GM12892 (cell line): ENCODE results near the gene EPB41L3.
"Not testable (repeated sequence)": the region's sequence is repeated elsewhere in the genome, so short reads cannot be mapped to it uniquely, and the experiment has no call there.

Experiments used
- DNase-seq: peaks from one replicate; pipeline ENCODE4 v3.0.0; 2011; ENCODE audit not compliant: insufficient read length
- FAIRE-seq: peaks from 2 replicates; lab custom pipeline; 2011; peaks lifted over from hg19 to GRCh38; lab: Jason Lieb, UNC
- POLR2A ChIP-seq: IDR thresholded peaks from 2 replicates; pipeline ENCODE4 v1.6.1; 2011; ENCODE audit warnings: low read depth, low read length, control low read depth
- POLR2AphosphoS5 ChIP-seq: IDR thresholded peaks from 2 replicates; pipeline ENCODE4 v1.6.1; 2011; ENCODE audit warnings: low read depth, low read length, control low read depth
- TAF1 ChIP-seq: IDR thresholded peaks from 2 replicates; pipeline ENCODE4 v1.6.1; 2011; ENCODE audit warnings: low read depth, mild to moderate bottlenecking, control low read depth, low read length, borderline replicate concordance

The EPB41L3 gene

GRCh38 chr18:5510135-5510846 is 33.5 kb downstream of the EPB41L3 start:
- FAIRE-seq (no peak), DNase-seq (no peak)
- no peak for TF ChIP-seq POLR2A
- TF ChIP-seq POLR2AphosphoS5: no peak
- no peak for TF ChIP-seq TAF1

GRCh38 chr18:5508821-5509220 is 35.0 kb downstream of the EPB41L3 start:
- TF ChIP-seq POLR2AphosphoS5: no peak
- TF ChIP-seq POLR2A: no peak
- no peak for TF ChIP-seq TAF1
- FAIRE-seq: no peak

GRCh38 chr18:5507756-5508155 is 36.0 kb downstream of the EPB41L3 start:
- TF ChIP-seq TAF1 (no peak), POLR2AphosphoS5 (no peak), POLR2A (no peak)
- DNase-seq: no peak
- no peak for FAIRE-seq

More at GRCh38 chr18:5508821-5509220, 35.0 kb downstream of the EPB41L3 start:
- DNase-seq: no peak

GRCh38 chr18:5506174-5506573 is 37.6 kb downstream of the EPB41L3 start:
- no peak for FAIRE-seq
- TF ChIP-seq TAF1: no peak
- TF ChIP-seq POLR2AphosphoS5: no peak
- no peak for TF ChIP-seq POLR2A
- DNase-seq: no peak

- TF ChIP-seq TAF1 (no peak), POLR2A (no peak), POLR2AphosphoS5 (no peak)
- no peak for FAIRE-seq
- DNase-seq: no peak
Observed at GRCh38 chr18:5503740-5504139, 40.1 kb downstream of the EPB41L3 start.

- TF ChIP-seq POLR2AphosphoS5 (no peak), TAF1 (no peak), POLR2A (no peak)
- FAIRE-seq (no peak), DNase-seq (no peak)
Observed at GRCh38 chr18:5500158-5500939, 43.4 kb downstream of the EPB41L3 start.

- DNase-seq (no peak), FAIRE-seq (no peak)
- no peak for TF ChIP-seq POLR2A
- no peak for TF ChIP-seq POLR2AphosphoS5
- no peak for TF ChIP-seq TAF1
Observed at GRCh38 chr18:5498452-5498851, 45.3 kb downstream of the EPB41L3 start.

GRCh38 chr18:5496305-5496704 is 47.5 kb downstream of the EPB41L3 start:
- no peak for DNase-seq
- no peak for FAIRE-seq
- TF ChIP-seq TAF1: no peak
- TF ChIP-seq POLR2A: no peak
- no peak for TF ChIP-seq POLR2AphosphoS5

GRCh38 chr18:5490753-5491480 is 52.9 kb downstream of the EPB41L3 start:
- TF ChIP-seq POLR2AphosphoS5: no peak
- TF ChIP-seq POLR2A: no peak
- TF ChIP-seq TAF1: no peak
- no peak for DNase-seq
- FAIRE-seq: no peak

- no peak for FAIRE-seq
- no peak for DNase-seq
- TF ChIP-seq POLR2A (no peak), POLR2AphosphoS5 (no peak), TAF1 (no peak)
Observed at GRCh38 chr18:5488844-5489243, 55.0 kb downstream of the EPB41L3 start.

GRCh38 chr18:5488044-5488443 is 55.8 kb downstream of the EPB41L3 start:
- not testable (repeated sequence) for FAIRE-seq, DNase-seq

GRCh38 chr18:5484526-5484925 is 59.3 kb downstream of the EPB41L3 start:
- TF ChIP-seq TAF1 (no peak), POLR2AphosphoS5 (no peak), POLR2A (no peak)
- FAIRE-seq (no peak), DNase-seq (no peak)
